NT2/D1 (cell line): Measurements from ENCODE around the gene LEMD1.

Source experiments
- SUZ12 ChIP-seq: IDR thresholded peaks from 2 replicates; pipeline ENCODE4 v1.6.1; 2011; ENCODE audit not compliant: insufficient read length, insufficient read depth; ENCODE audit errors: extremely low read depth
- YY1 ChIP-seq: IDR thresholded peaks from 2 replicates; pipeline ENCODE4 v1.6.1; 2011; ENCODE audit not compliant: insufficient read length, insufficient read depth
- ZNF274 ChIP-seq: IDR thresholded peaks from 2 replicates; pipeline ENCODE4 v1.6.1; 2011; ENCODE audit warnings: mild to moderate bottlenecking, low read depth, low read length

GRCh38 chr1:205381305-205381704, 40.6 kb downstream of the LEMD1 start:
- TF ChIP-seq YY1: no peak
- no peak for TF ChIP-seq SUZ12
- no peak for TF ChIP-seq ZNF274
